ENCODE data around the gene CAMK2D.

- TF ChIP-seq, protein P1, sequence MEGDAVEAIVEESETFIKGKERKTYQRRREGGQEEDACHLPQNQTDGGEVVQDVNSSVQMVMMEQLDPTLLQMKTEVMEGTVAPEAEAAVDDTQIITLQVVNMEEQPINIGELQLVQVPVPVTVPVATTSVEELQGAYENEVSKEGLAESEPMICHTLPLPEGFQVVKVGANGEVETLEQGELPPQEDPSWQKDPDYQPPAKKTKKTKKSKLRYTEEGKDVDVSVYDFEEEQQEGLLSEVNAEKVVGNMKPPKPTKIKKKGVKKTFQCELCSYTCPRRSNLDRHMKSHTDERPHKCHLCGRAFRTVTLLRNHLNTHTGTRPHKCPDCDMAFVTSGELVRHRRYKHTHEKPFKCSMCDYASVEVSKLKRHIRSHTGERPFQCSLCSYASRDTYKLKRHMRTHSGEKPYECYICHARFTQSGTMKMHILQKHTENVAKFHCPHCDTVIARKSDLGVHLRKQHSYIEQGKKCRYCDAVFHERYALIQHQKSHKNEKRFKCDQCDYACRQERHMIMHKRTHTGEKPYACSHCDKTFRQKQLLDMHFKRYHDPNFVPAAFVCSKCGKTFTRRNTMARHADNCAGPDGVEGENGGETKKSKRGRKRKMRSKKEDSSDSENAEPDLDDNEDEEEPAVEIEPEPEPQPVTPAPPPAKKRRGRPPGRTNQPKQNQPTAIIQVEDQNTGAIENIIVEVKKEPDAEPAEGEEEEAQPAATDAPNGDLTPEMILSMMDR (IDR thresholded peaks at IDR 0.05) = no peak
- no peak for TF ChIP-seq EP300 (IDR thresholded peaks at IDR 0.05)
These were observed 107.7 kb downstream of the CAMK2D start for GRCh38 chr4:113653871-113654270.

Data from sigmoid colon (tissue), 4 donors.